GM21526 (cell line): ENCODE measurements around the gene PPFIBP2.
"Not testable (repeated sequence)": the region's sequence is repeated elsewhere in the genome, so short reads cannot be mapped to it uniquely, and the experiment has no call there.

Experiments
- ATAC-seq: cut with Tn5 transposase; IDR thresholded peaks from one replicate; pipeline ENCODE4 v1.9.1; 2021; ENCODE audit warnings: moderate library complexity; ENCODE audit not compliant: unreplicated experiment, low FRiP score

Gene PPFIBP2

GRCh38 chr11:7655253-7656217, 141.7 kb downstream of the PPFIBP2 start:
- no peak for ATAC-seq

- no peak for ATAC-seq
Measured at GRCh38 chr11:7656704-7657103, 142.9 kb downstream of the PPFIBP2 start.

GRCh38 chr11:7657306-7658025, 143.7 kb downstream of the PPFIBP2 start:
- ATAC-seq, result no peak

DNA sequence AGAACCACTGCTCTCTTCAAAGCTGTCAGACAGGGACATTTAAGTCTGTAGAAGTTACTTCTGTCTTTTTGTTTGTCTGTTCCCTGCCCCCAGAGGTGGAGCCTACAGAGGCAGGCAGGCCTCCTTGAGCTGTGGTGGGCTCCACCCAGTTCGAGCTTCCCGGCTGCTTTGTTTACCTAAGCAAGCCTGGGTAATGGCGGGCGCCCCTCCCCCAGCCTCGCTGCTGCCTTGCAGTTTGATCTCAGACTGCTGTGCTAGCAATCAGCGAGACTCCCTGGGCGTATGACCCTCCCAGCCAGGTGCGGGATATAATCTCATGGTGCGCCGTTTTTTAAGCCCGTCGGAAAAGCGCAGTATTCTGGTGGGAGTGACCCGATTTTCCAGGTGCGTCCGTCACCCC, 149.7 kb downstream of the PPFIBP2 start:
- ATAC-seq, result not testable (repeated sequence)

GRCh38 chr11:7664867-7665266, 151.1 kb downstream of the PPFIBP2 start:
- ATAC-seq, result no peak

- peak; percentile 94 for ATAC-seq
Measured at GRCh38 chr11:7665473-7666291, 151.9 kb downstream of the PPFIBP2 start.

GRCh38 chr11:7666292-7666866, 152.6 kb downstream of the PPFIBP2 start:
- no peak for ATAC-seq

- ATAC-seq, result no peak
Measured at GRCh38 chr11:7667460-7667859, 153.7 kb downstream of the PPFIBP2 start.

- no peak for ATAC-seq
Measured at GRCh38 chr11:7668464-7668863, 154.7 kb downstream of the PPFIBP2 start.

GRCh38 chr11:7668911-7669310, 155.1 kb downstream of the PPFIBP2 start:
- ATAC-seq, result no peak

- no peak for ATAC-seq
Measured at GRCh38 chr11:7670641-7671040, 156.8 kb downstream of the PPFIBP2 start.

GRCh38 chr11:7671347-7672215, 157.8 kb downstream of the PPFIBP2 start:
- peak; percentile 41 for ATAC-seq

- peak; percentile 12 for ATAC-seq
Measured at GRCh38 chr11:7672276-7672959, 158.6 kb downstream of the PPFIBP2 start.

DNA sequence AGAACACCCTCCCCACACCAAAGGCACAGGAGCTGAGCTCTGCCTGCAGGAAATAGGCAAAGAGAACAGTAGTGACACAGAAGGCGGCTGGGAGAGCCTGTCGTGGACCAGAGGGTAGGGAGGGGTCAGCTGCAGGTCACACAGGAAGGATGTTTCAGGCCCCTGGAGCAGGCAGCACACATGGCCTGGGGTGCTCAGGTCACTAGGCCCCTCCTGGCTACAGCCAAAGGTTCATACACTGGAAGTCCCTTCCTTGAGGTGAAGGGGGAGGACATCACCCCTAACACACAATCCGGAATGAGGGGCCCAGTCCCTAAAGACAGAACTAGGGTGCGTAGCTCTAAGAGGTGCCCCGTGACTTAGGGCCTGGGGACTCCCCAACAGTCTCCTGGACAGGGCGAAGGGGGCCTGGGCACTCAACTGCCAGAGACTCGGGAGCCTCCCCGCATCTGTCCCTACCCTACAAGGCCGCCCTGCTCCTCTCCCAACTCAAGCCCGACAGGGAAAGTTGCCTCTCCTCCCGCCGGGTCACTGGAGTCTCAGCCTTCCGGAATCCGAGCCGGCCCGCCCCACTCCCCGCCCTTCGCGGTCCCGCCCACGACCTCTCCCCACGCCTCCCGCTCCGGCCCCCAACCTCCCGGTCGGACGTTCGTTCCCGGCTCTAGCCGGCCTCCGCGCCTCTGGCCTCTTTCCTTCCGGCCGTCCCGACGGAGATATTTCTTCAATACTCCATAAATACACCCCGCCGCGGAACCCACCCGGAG, 159.3 kb downstream of the PPFIBP2 start, which contains the start of gene CYB5R2:
Gene CYB5R2, minus strand, starts transcription at position 541 of the 764 bp plus-strand sequence. CDS start 675 bp downstream, outside the sequence.
- ATAC-seq, result no peak

DNA sequence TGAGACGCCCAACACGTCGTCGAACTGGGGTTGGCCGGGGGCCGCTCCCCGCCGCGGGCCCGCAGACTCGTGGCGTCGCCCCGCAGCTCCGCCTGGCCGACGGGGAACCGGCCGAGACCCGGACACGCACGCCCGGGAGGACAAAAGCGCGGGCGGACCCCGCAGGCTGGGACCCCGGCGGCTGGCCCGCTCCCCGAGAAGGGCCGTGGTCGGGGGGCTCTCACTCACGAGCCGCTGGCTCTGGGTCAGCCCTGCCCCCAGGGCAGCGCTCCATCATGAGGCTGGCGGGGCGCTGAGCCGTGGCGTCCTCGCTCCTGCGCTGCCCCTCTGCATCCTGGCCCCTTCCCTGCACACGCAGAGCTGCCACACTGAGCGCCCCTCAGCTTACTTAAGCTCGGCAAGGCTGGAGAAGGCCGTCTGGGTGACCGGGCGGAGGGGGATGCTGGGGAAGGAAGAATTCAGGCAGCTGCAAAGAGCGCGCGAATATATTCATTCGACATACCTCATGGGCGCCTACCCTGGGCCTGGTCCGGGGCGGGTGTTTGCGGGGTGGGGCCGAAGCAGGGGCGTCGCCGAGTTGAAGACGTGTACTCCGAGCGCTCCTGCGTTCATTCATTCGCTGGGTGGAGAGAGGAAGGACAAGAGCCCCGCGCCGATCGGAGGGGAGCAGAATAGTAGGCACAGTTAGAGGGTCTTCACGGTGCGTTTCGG, 160.1 kb downstream of the PPFIBP2 start:
- no peak for ATAC-seq

GRCh38 chr11:7675631-7676030, 161.8 kb downstream of the PPFIBP2 start:
- ATAC-seq, result no peak

- ATAC-seq, result no peak
Measured at GRCh38 chr11:7677071-7677470, 163.3 kb downstream of the PPFIBP2 start.
